Epithelial cell of esophagus (primary cell): ENCODE measurements around the gene DCAF10.
A peak's percentile ranks its signal among the peaks of the same experiment; 100 is the strongest.

Experiments used
- DNase-seq: peaks from one replicate; pipeline ENCODE4 v3.0.0; 2010; ENCODE audit warnings: low read depth
- H3K4me3 ChIP-seq: 2 replicates; pipeline ENCODE4 v1.5.1; 2011; ENCODE audit warnings: mild to moderate bottlenecking, low read length, control low read depth
- CTCF ChIP-seq: IDR thresholded peaks from 2 replicates; pipeline ENCODE4 v1.5.1; 2011; ENCODE audit warnings: low read depth, mild to moderate bottlenecking, low read length, control low read depth, inconsistent platforms; ENCODE audit not compliant: insufficient read depth; ENCODE audit errors: missing control alignments

Gene DCAF10

GRCh38 chr9:37839496-37840461 lies 39.2 kb downstream of the DCAF10 start:
- no peak for TF ChIP-seq CTCF
- H3K4me3 ChIP-seq: no peak overlapping the region
- DNase-seq: peak; percentile 34

- TF ChIP-seq CTCF: no peak
- DNase-seq: peak; percentile 90
- H3K4me3 ChIP-seq: no peak overlapping the region
Observed at GRCh38 chr9:37840560-37841194, 40.1 kb downstream of the DCAF10 start.

GRCh38 chr9:37852222-37852621 lies 51.6 kb downstream of the DCAF10 start:
- no peak overlapping the region for H3K4me3 ChIP-seq
- TF ChIP-seq CTCF: no peak
- no peak for DNase-seq

- no peak overlapping the region for H3K4me3 ChIP-seq
- no peak for DNase-seq
- no peak for TF ChIP-seq CTCF
Observed at GRCh38 chr9:37856551-37856950, 56.0 kb downstream of the DCAF10 start.

GRCh38 chr9:37859043-37859442 lies 58.4 kb downstream of the DCAF10 start:
- TF ChIP-seq CTCF: peak; percentile 33
- peak; percentile 27 for DNase-seq

GRCh38 chr9:37862530-37862929 lies 61.9 kb downstream of the DCAF10 start:
- no peak for TF ChIP-seq CTCF
- no peak for DNase-seq
- H3K4me3 ChIP-seq: no peak overlapping the region

More at GRCh38 chr9:37859043-37859442, 58.4 kb downstream of the DCAF10 start:
- no peak overlapping the region for H3K4me3 ChIP-seq
